COLO668 (cell line): ENCODE measurements around the gene STRBP.
"Not testable (repeated sequence)": the region's sequence is repeated elsewhere in the genome, so short reads cannot be mapped to it uniquely, and the experiment has no call there.

ENCODE experiments used
- DNase-seq: peaks from one replicate; lab custom pipeline; 2025; ENCODE audit not compliant: unreplicated experiment; lab: John Stamatoyannopoulos, UW

STRBP gene

GRCh38 chr9:123200469-123200868 is 67.9 kb downstream of the STRBP start:
- DNase-seq = not testable (repeated sequence)

- no peak for DNase-seq
Measured at GRCh38 chr9:123196124-123196523, 72.3 kb downstream of the STRBP start.

GRCh38 chr9:123194023-123194422 is 74.4 kb downstream of the STRBP start:
- DNase-seq = no peak

- DNase-seq = no peak
Measured at GRCh38 chr9:123191680-123192079, 76.7 kb downstream of the STRBP start.

GRCh38 chr9:123191260-123191659 is 77.1 kb downstream of the STRBP start:
- DNase-seq = no peak

- no peak for DNase-seq
Measured at GRCh38 chr9:123187131-123187530, 81.3 kb downstream of the STRBP start.

- DNase-seq = not testable (repeated sequence)
Measured at GRCh38 chr9:123186029-123186428, 82.4 kb downstream of the STRBP start.

GRCh38 chr9:123176949-123177348 is 91.4 kb downstream of the STRBP start:
- no peak for DNase-seq

GRCh38 chr9:123175854-123176629 is 92.3 kb downstream of the STRBP start:
- no peak for DNase-seq

- no peak for DNase-seq
Measured at GRCh38 chr9:123174887-123175518, 93.4 kb downstream of the STRBP start.

- DNase-seq = no peak
Measured at GRCh38 chr9:123174079-123174478, 94.3 kb downstream of the STRBP start.

- DNase-seq = no peak
Measured at GRCh38 chr9:123169926-123170325, 98.5 kb downstream of the STRBP start.

- DNase-seq = no peak
Measured at GRCh38 chr9:123168586-123168985, 99.8 kb downstream of the STRBP start.

GRCh38 chr9:123167474-123167873 is 100.9 kb downstream of the STRBP start:
- no peak for DNase-seq

GRCh38 chr9:123165813-123166212 is 102.6 kb downstream of the STRBP start:
- no peak for DNase-seq

- DNase-seq = no peak
Measured at GRCh38 chr9:123164285-123164684, 104.1 kb downstream of the STRBP start.

- DNase-seq = no peak
Measured at GRCh38 chr9:123162791-123163345, 105.5 kb downstream of the STRBP start.

- no peak for DNase-seq
Measured at GRCh38 chr9:123162360-123162759, 106.0 kb downstream of the STRBP start.

GRCh38 chr9:123157221-123157620 is 111.2 kb downstream of the STRBP start:
- DNase-seq = no peak

- no peak for DNase-seq
Measured at GRCh38 chr9:123150708-123151503, 117.5 kb downstream of the STRBP start.

- no peak for DNase-seq
Measured at GRCh38 chr9:123149067-123149466, 119.3 kb downstream of the STRBP start.
